Osteocyte (in vitro differentiated cells): ENCODE data around the gene ALB. TPM values are rescaled to one million over a fixed set of nuclear protein-coding genes. Genes with fewer than 3 reads are reported as not detected.

Experiments
- DNase-seq: peaks from one replicate; pipeline ENCODE4 v3.0.0; 2021; ENCODE audit warnings: mixed read lengths; ENCODE audit not compliant: unreplicated experiment; ENCODE audit errors: extremely low spot score
- H3K27ac Mint-ChIP-seq: one replicate; pipeline ENCODE4 v1.8.0; 2021; ENCODE audit warnings: mild to moderate bottlenecking, mixed read lengths; ENCODE audit not compliant: unreplicated experiment
- H3K27me3 Mint-ChIP-seq: one replicate; pipeline ENCODE4 v1.8.0; 2021; ENCODE audit warnings: mixed read lengths; ENCODE audit not compliant: unreplicated experiment
- H3K36me3 Mint-ChIP-seq: one replicate; pipeline ENCODE4 v1.8.0; 2021; ENCODE audit warnings: mixed read lengths; ENCODE audit not compliant: unreplicated experiment
- H3K4me1 Mint-ChIP-seq: one replicate; pipeline ENCODE4 v1.8.0; 2021; ENCODE audit warnings: mixed read lengths; ENCODE audit not compliant: unreplicated experiment
- H3K4me3 Mint-ChIP-seq: one replicate; pipeline ENCODE4 v1.8.0; 2021; ENCODE audit warnings: mild to moderate bottlenecking, moderate library complexity, mixed read lengths; ENCODE audit not compliant: unreplicated experiment
- H3K9me3 Mint-ChIP-seq: one replicate; pipeline ENCODE4 v1.8.0; 2021; ENCODE audit warnings: mixed read lengths; ENCODE audit not compliant: unreplicated experiment
- CTCF ChIP-seq: fragments of 200-600 bp; sonication (generic); IDR thresholded peaks from 2 replicates; pipeline ENCODE4 v1.5.0; 2021; ENCODE audit warnings: antibody characterized with exemption, mild to moderate bottlenecking, moderate library complexity
- total RNA-seq: library from RNA; stranded (reverse); gene quantifications from 2 replicates; pipeline ENCODE4 v1.2.1, GENCODE V29; 2021

Gene ALB
- total RNA-seq, 1 donor from 2014 or later: not detected

- Mint-ChIP-seq H3K27ac (no peak overlapping the region), H3K4me1 (peaks cover 9% of the 10 kb centered on the region), H3K36me3 (no peaks in the 10 kb centered on the region), H3K27me3 (peaks cover 57% of the 10 kb centered on the region), H3K4me3 (no peak overlapping the region), H3K9me3 (no peaks in the 10 kb centered on the region)
- DNase-seq: no peak
- no peak for TF ChIP-seq CTCF
Observed at GRCh38 chr4:73448448-73449203, 44.5 kb downstream of the ALB start.

- Mint-ChIP-seq H3K9me3 (no peaks in the 10 kb centered on the region), H3K27ac (no peak overlapping the region), H3K27me3 (peaks cover 49% of the 10 kb centered on the region), H3K36me3 (no peaks in the 10 kb centered on the region), H3K4me3 (no peak overlapping the region), H3K4me1 (peaks cover 9% of the 10 kb centered on the region)
- no peak for TF ChIP-seq CTCF
- no peak for DNase-seq
Observed at GRCh38 chr4:73450398-73451004, 46.4 kb downstream of the ALB start.

- Mint-ChIP-seq H3K27me3 (peaks cover 49% of the 10 kb centered on the region), H3K27ac (no peak overlapping the region), H3K4me1 (peaks cover 9% of the 10 kb centered on the region), H3K9me3 (no peaks in the 10 kb centered on the region), H3K36me3 (no peaks in the 10 kb centered on the region), H3K4me3 (no peak overlapping the region)
- no peak for DNase-seq
- no peak for TF ChIP-seq CTCF
Observed at GRCh38 chr4:73451404-73451803, 47.3 kb downstream of the ALB start.

GRCh38 chr4:73451981-73452747 lies 48.1 kb downstream of the ALB start:
- H3K36me3 Mint-ChIP-seq: no peaks in the 10 kb centered on the region
- peaks cover 51% of the 10 kb centered on the region for H3K27me3 Mint-ChIP-seq
- H3K9me3 Mint-ChIP-seq: no peaks in the 10 kb centered on the region
- no peak for DNase-seq
- no peak overlapping the region for H3K4me3 Mint-ChIP-seq
- H3K4me1 Mint-ChIP-seq: peaks cover 9% of the 10 kb centered on the region
- no peak overlapping the region for H3K27ac Mint-ChIP-seq
- TF ChIP-seq CTCF: no peak
